HCT116 (cell line): ENCODE measurements around the gene ANO4. TPM values are rescaled to one million over a fixed set of nuclear protein-coding genes. Genes with fewer than 3 reads are reported as not detected.

Experiments used
- ATAC-seq: fragments of 200-7000 bp; cut with Tn5 transposase; 2 replicates; pipeline ENCODE4 v1.9.1; 2020; ENCODE audit warnings: mild to moderate bottlenecking, moderate library complexity
- BruUV-seq: library from RNA; stranded (reverse); fragments of 400-500 nt; replicated peaks from 2 replicates; lab custom pipeline; 2021; lab: Mats Ljungman, UMichigan
- CTCF ChIA-PET: fragments of 300-600 bp; sonication (Branson Sonifier 250); formaldehyde crosslinking; loops from one replicate; lab custom pipeline; 2021; ENCODE audit warnings: antibody characterized with exemption; lab: Charles Lee
- POLR2A ChIA-PET: fragments of 300-600, 350-600 bp; sonication (Branson Sonifier 250); formaldehyde crosslinking; loops from one replicate; lab custom pipeline; 2021; ENCODE audit warnings: antibody characterized with exemption; lab: Charles Lee
- RAD21 ChIA-PET, 2 experiments: fragments of 300-600 bp; sonication (Branson Sonifier 250); formaldehyde crosslinking; loops; one replicate each; lab custom pipeline; 2023; ENCODE audit warnings: low total read pairs in 2 of 2; ENCODE audit not compliant: uncharacterized antibody in 2 of 2, unreplicated experiment in 2 of 2, low non-redundant PET in 1 of 2; lab: Charles Lee
- DNase-seq: peaks from one replicate; pipeline ENCODE4 v3.0.0-alpha.2; 2010; ENCODE audit warnings: low read depth, low spot score
- H2AFZ ChIP-seq: fragments of 200-600 bp; shearing (Covaris generic), sonication (generic); 2 replicates; pipeline ENCODE4 v1.6.1; 2017; ENCODE audit warnings: low read depth, mixed run types, mixed read lengths, antibody characterized with exemption, low read length; ENCODE audit not compliant: poor library complexity, severe bottlenecking
- H3K27ac ChIP-seq: 2 replicates; pipeline ENCODE4 v1.5.1; 2012; ENCODE audit warnings: low read depth, low read length
- H3K27me3 ChIP-seq: fragments of 200-600 bp; sonication (generic); 2 replicates; pipeline ENCODE4 v1.6.1; 2016; ENCODE audit warnings: mixed run types, low read length, mixed read lengths; ENCODE audit not compliant: insufficient read depth
- H3K36me3 ChIP-seq, 2 experiments: fragments of 200-500 bp in 1 of 2; fragments of 200-600 bp in 1 of 2; sonication (Bioruptor generic) in 1 of 2; sonication (generic) in 1 of 2; 2 replicates each; pipeline versions ENCODE4 v1.5.1 to v1.6.1; 2014 to 2016; ENCODE audit warnings: low read length in 2 of 2, inconsistent platforms in 1 of 2, mixed read lengths in 1 of 2, mixed run types in 1 of 2; ENCODE audit not compliant: insufficient read depth in 2 of 2, control insufficient read depth in 1 of 2
- H3K4me1 ChIP-seq, 2 experiments: fragments of 200-600 bp in 1 of 2; sonication (generic) in 1 of 2; 2 replicates each; pipeline versions ENCODE4 v1.5.1 to v1.6.1; 2012 to 2017; ENCODE audit warnings: low read length in 2 of 2, inconsistent platforms in 1 of 2, mild to moderate bottlenecking in 1 of 2, mixed read lengths in 1 of 2, mixed run types in 1 of 2, moderate library complexity in 1 of 2; ENCODE audit not compliant: insufficient read depth in 2 of 2, control insufficient read depth in 1 of 2
- H3K4me2 ChIP-seq: fragments of 200-600 bp; sonication (generic); 2 replicates; pipeline ENCODE4 v1.6.1; 2017; ENCODE audit warnings: mixed run types, low read length, mixed read lengths
- H3K4me3 ChIP-seq, 2 experiments: fragments of 200-600 bp in 1 of 2; sonication (generic) in 1 of 2; replicated peaks in 1 of 2; 2 replicates each; pipeline ENCODE4 v1.5.1; 2011 to 2016; ENCODE audit warnings: low read length in 2 of 2, control low read depth in 1 of 2, low read depth in 1 of 2, mild to moderate bottlenecking in 1 of 2, mixed read lengths in 1 of 2, mixed run types in 1 of 2
- H3K79me2 ChIP-seq: fragments of 200-600 bp; sonication (generic); 2 replicates; pipeline ENCODE4 v1.6.1; 2017; ENCODE audit warnings: mild to moderate bottlenecking, mixed run types, low read length, moderate library complexity, mixed read lengths; ENCODE audit not compliant: insufficient read depth
- H3K9ac ChIP-seq: fragments of 200-600 bp; sonication (generic); 2 replicates; pipeline ENCODE4 v1.6.1; 2016; ENCODE audit warnings: low read length, mixed read lengths
- H3K9me2 ChIP-seq: fragments of 200-600 bp; sonication (generic), shearing (Covaris generic); 2 replicates; pipeline ENCODE4 v1.6.1; 2017; ENCODE audit warnings: mixed run types, mild to moderate bottlenecking, moderate library complexity; ENCODE audit not compliant: insufficient read depth
- H3K9me3 ChIP-seq, 2 experiments: fragments of 200-500 bp in 1 of 2; fragments of 200-600 bp in 1 of 2; sonication (Bioruptor generic) in 1 of 2; sonication (generic) in 1 of 2; 2 replicates each; pipeline ENCODE4 v1.6.1; 2014 to 2017; ENCODE audit warnings: low read length in 2 of 2, mixed read lengths in 2 of 2, inconsistent platforms in 1 of 2, low read depth in 1 of 2, mild to moderate bottlenecking in 1 of 2, mixed run types in 1 of 2, moderate library complexity in 1 of 2; ENCODE audit not compliant: control insufficient read depth in 1 of 2, insufficient read depth in 1 of 2
- H4K20me1 ChIP-seq: fragments of 200-600 bp; sonication (generic), shearing (Covaris generic); 2 replicates; pipeline ENCODE4 v1.6.1; 2017; ENCODE audit warnings: mixed run types, mild to moderate bottlenecking, moderate library complexity; ENCODE audit not compliant: insufficient read depth
- CEBPB ChIP-seq: IDR thresholded peaks from 2 replicates; pipeline ENCODE4 v1.6.1; 2012; ENCODE audit warnings: low read depth
- EGR1 ChIP-seq: IDR thresholded peaks from 2 replicates; pipeline ENCODE4 v1.6.1; 2012; ENCODE audit warnings: low read depth
- EZH2phosphoT487 ChIP-seq: fragments of 200-600 bp; IDR thresholded peaks from 2 replicates; pipeline ENCODE4 v1.6.1; 2018; ENCODE audit warnings: antibody characterized with exemption, borderline replicate concordance
- FOSL1 ChIP-seq: IDR thresholded peaks from 2 replicates; pipeline ENCODE4 v1.6.1; 2012; ENCODE audit warnings: low read depth
- JUND ChIP-seq: IDR thresholded peaks from 2 replicates; pipeline ENCODE4 v1.6.1; 2012
- POLR2A ChIP-seq: IDR thresholded peaks from 2 replicates; pipeline ENCODE4 v1.7.0; 2011; ENCODE audit warnings: borderline replicate concordance; ENCODE audit not compliant: insufficient read depth, insufficient read length; ENCODE audit errors: extremely low read depth
- POLR2AphosphoS5 ChIP-seq: IDR thresholded peaks from 2 replicates; pipeline ENCODE4 v1.6.1; 2011; ENCODE audit warnings: mild to moderate bottlenecking, low read depth, low read length, moderate library complexity
- RAD21 ChIP-seq: IDR thresholded peaks from 2 replicates; pipeline ENCODE4 v1.6.1; 2012; ENCODE audit warnings: low read depth, mild to moderate bottlenecking
- SIN3A ChIP-seq: IDR thresholded peaks from 2 replicates; pipeline ENCODE4 v1.6.1; 2012; ENCODE audit warnings: low read depth
- SRF ChIP-seq: IDR thresholded peaks from 2 replicates; pipeline ENCODE4 v1.6.1; 2012; ENCODE audit warnings: low read depth
- TCF7L2 ChIP-seq: IDR thresholded peaks from 2 replicates; pipeline ENCODE4 v1.7.0; 2011; ENCODE audit warnings: borderline replicate concordance, inconsistent platforms; ENCODE audit not compliant: insufficient read depth, insufficient read length; ENCODE audit errors: extremely low read depth
- YY1 ChIP-seq: IDR thresholded peaks from 2 replicates; pipeline ENCODE4 v1.6.1; 2011; ENCODE audit warnings: low read length, low read depth, moderate library complexity, mild to moderate bottlenecking; ENCODE audit not compliant: insufficient replicate concordance; ENCODE audit errors: extremely low read depth
- ZFX ChIP-seq: fragments of 450-650 bp; IDR thresholded peaks from 2 replicates; pipeline ENCODE4 v1.6.1; 2017
- intact Hi-C: fragments of 100-400 bp; cut with micrococcal nuclease; formaldehyde crosslinking; loops from 2 replicates; pipeline ENCODE4 v1.10.0; 2022
- total RNA-seq: library from RNA; stranded (reverse); gene quantifications from one replicate; pipeline ENCODE4 v1.2.1, GENCODE V29; 2021; ENCODE audit not compliant: unreplicated experiment
- TF ChIP-seq, protein P1 (sequence below): IDR thresholded peaks from 2 replicates; pipeline ENCODE4 v1.6.1; 2012
- TF ChIP-seq, protein P2 (sequence below): IDR thresholded peaks from 2 replicates; pipeline ENCODE4 v1.6.1; 2012
- TF ChIP-seq, protein P3 (sequence below), 3 experiments: fragments of 200-600 bp in 1 of 3; sonication (generic) in 1 of 3; IDR thresholded peaks in 2 of 3; conservative IDR thresholded peaks in 1 of 3; 2 replicates each; pipeline ENCODE4 v1.5.1; 2012 to 2017; ENCODE audit warnings: low read depth in 2 of 3, low read length in 2 of 3, antibody characterized with exemption in 1 of 3, borderline replicate concordance in 1 of 3, control low read depth in 1 of 3, mild to moderate bottlenecking in 1 of 3, mixed read lengths in 1 of 3, mixed run types in 1 of 3, moderate library complexity in 1 of 3; ENCODE audit not compliant: insufficient read depth in 1 of 3
- TF ChIP-seq, protein P4 (sequence below): IDR thresholded peaks from 2 replicates; pipeline ENCODE4 v1.6.1; 2012; ENCODE audit warnings: low read depth

ANO4 gene
- total RNA-seq, 1 experiment from 2014 or later, result 1.7 TPM

DNA sequence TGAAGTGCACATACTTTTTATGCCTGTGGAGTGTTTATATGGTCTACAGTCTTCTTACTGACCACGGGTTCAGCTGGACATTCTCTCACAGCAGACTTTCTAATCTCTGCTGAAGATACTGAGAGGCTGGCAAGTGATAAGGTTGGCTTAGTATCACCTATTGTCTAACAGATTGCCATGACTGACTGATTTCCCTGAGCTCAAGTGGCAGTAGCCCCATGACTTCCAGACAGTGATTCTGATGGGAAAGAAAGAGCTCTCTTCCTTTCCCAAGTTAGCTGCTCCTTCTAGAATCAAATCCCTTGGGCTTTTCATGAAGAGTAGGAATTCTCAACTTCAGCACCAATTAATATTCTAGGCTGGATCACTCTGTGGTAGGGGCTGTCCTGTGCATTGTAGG is 141.4 kb downstream of the ANO4 start:
- DNase-seq, result no peak
- no peaks in the 10 kb centered on the region for H4K20me1 ChIP-seq
- no peaks in the 10 kb centered on the region for H3K79me2 ChIP-seq
- H3K27me3 ChIP-seq, result no peaks in the 10 kb centered on the region
- ChIA-PET POLR2A (no interaction called here), CTCF (no interaction called here), RAD21 (no interaction called here)
- H3K9me2 ChIP-seq, result no peaks in the 10 kb centered on the region
- no peaks in the 10 kb centered on the region for H3K36me3 ChIP-seq
- H3K9ac ChIP-seq, result no peak overlapping the region
- intact Hi-C loops, result no loop called here
- no peak for ATAC-seq
- no peak overlapping the region for H2AFZ ChIP-seq
- no peak overlapping the region for H3K4me2 ChIP-seq
- H3K9me3 ChIP-seq, result no peaks in the 10 kb centered on the region
- no TSS peak for BruUV-seq
- H3K27ac ChIP-seq, result no peak overlapping the region
- H3K4me1 ChIP-seq, result no peaks in the 10 kb centered on the region
- TF ChIP-seq SIN3A, result no peak
- TF ChIP-seq ZFX, result no peak
- no peak for TF ChIP-seq TCF7L2
- no peak for TF ChIP-seq YY1
- no peak overlapping the region for H3K4me3 ChIP-seq

DNA sequence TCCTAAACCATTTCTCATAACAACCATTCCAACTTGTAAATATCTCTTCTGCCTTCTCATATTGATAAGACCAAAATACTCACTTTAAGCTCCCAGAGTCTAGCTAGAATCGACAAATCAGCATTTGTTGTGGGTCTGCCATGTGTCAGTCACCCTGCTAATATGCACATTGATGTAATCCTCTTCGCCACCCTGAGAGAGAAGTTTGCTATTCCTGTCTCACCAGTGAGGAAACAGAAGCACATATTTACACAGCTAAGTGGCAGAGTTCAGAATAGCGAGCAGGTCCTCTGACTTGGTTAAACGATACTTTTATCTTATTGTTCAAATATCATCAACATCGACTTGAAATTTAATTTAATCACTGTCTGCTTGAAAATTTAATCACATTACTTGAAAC is 142.1 kb downstream of the ANO4 start:
- RAD21 ChIA-PET, result no interaction called here
- Histone ChIP-seq H3K36me3 (no peaks in the 10 kb centered on the region), H3K9me3 (no peaks in the 10 kb centered on the region), H3K27ac (no peak overlapping the region), H3K4me3 (no peak overlapping the region), H3K9me2 (no peaks in the 10 kb centered on the region), H3K79me2 (no peaks in the 10 kb centered on the region), H3K27me3 (no peaks in the 10 kb centered on the region), H4K20me1 (no peaks in the 10 kb centered on the region), H3K9ac (no peak overlapping the region), H3K4me2 (no peak overlapping the region), H2AFZ (no peak overlapping the region), H3K4me1 (no peaks in the 10 kb centered on the region)
- CTCF ChIA-PET, result no interaction called here
- POLR2A ChIA-PET, result no interaction called here
- no peak for TF ChIP-seq EZH2phosphoT487
- no peak for TF ChIP-seq SRF
- TF ChIP-seq YY1, result no peak
- no peak for TF ChIP-seq FOSL1
- TF ChIP-seq JUND, result no peak
- no peak for TF ChIP-seq POLR2A
- TF ChIP-seq, protein P1, sequence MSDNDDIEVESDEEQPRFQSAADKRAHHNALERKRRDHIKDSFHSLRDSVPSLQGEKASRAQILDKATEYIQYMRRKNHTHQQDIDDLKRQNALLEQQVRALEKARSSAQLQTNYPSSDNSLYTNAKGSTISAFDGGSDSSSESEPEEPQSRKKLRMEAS, result no peak
- TF ChIP-seq RAD21, result no peak
- no peak for TF ChIP-seq CEBPB
- TF ChIP-seq, protein P2, sequence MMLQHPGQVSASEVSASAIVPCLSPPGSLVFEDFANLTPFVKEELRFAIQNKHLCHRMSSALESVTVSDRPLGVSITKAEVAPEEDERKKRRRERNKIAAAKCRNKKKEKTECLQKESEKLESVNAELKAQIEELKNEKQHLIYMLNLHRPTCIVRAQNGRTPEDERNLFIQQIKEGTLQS, result no peak
- TF ChIP-seq, protein P3, sequence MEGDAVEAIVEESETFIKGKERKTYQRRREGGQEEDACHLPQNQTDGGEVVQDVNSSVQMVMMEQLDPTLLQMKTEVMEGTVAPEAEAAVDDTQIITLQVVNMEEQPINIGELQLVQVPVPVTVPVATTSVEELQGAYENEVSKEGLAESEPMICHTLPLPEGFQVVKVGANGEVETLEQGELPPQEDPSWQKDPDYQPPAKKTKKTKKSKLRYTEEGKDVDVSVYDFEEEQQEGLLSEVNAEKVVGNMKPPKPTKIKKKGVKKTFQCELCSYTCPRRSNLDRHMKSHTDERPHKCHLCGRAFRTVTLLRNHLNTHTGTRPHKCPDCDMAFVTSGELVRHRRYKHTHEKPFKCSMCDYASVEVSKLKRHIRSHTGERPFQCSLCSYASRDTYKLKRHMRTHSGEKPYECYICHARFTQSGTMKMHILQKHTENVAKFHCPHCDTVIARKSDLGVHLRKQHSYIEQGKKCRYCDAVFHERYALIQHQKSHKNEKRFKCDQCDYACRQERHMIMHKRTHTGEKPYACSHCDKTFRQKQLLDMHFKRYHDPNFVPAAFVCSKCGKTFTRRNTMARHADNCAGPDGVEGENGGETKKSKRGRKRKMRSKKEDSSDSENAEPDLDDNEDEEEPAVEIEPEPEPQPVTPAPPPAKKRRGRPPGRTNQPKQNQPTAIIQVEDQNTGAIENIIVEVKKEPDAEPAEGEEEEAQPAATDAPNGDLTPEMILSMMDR (IDR thresholded peaks at IDR 0.05 in 2 of 3, conservative IDR thresholded peaks at IDR 0.05 in 1 of 3; ENCODE audit: borderline replicate concordance in 1 of 3, insufficient read depth in 1 of 3, low read depth in 2 of 3, low read length in 2 of 3), result no peak
- no peak for TF ChIP-seq EGR1
- no peak for TF ChIP-seq SIN3A
- no peak for TF ChIP-seq POLR2AphosphoS5
- no peak for TF ChIP-seq ZFX
- TF ChIP-seq, protein P4, sequence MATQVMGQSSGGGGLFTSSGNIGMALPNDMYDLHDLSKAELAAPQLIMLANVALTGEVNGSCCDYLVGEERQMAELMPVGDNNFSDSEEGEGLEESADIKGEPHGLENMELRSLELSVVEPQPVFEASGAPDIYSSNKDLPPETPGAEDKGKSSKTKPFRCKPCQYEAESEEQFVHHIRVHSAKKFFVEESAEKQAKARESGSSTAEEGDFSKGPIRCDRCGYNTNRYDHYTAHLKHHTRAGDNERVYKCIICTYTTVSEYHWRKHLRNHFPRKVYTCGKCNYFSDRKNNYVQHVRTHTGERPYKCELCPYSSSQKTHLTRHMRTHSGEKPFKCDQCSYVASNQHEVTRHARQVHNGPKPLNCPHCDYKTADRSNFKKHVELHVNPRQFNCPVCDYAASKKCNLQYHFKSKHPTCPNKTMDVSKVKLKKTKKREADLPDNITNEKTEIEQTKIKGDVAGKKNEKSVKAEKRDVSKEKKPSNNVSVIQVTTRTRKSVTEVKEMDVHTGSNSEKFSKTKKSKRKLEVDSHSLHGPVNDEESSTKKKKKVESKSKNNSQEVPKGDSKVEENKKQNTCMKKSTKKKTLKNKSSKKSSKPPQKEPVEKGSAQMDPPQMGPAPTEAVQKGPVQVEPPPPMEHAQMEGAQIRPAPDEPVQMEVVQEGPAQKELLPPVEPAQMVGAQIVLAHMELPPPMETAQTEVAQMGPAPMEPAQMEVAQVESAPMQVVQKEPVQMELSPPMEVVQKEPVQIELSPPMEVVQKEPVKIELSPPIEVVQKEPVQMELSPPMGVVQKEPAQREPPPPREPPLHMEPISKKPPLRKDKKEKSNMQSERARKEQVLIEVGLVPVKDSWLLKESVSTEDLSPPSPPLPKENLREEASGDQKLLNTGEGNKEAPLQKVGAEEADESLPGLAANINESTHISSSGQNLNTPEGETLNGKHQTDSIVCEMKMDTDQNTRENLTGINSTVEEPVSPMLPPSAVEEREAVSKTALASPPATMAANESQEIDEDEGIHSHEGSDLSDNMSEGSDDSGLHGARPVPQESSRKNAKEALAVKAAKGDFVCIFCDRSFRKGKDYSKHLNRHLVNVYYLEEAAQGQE, result no peak
- no TSS peak for BruUV-seq
- intact Hi-C loops, result no loop called here
- ATAC-seq, result no peak
- DNase-seq, result no peak
